IPS DF 4.7 (cell line): Measurements from ENCODE around the gene SIRPG.
"Not testable (repeated sequence)": the region's sequence is repeated elsewhere in the genome, so short reads cannot be mapped to it uniquely, and the experiment has no call there.

Experiments used
- DNase-seq: peaks from one replicate; pipeline ENCODE4 v3.0.0-alpha.2; 2013; ENCODE audit warnings: low spot score; ENCODE audit errors: extremely low read depth

Gene SIRPG

DNA sequence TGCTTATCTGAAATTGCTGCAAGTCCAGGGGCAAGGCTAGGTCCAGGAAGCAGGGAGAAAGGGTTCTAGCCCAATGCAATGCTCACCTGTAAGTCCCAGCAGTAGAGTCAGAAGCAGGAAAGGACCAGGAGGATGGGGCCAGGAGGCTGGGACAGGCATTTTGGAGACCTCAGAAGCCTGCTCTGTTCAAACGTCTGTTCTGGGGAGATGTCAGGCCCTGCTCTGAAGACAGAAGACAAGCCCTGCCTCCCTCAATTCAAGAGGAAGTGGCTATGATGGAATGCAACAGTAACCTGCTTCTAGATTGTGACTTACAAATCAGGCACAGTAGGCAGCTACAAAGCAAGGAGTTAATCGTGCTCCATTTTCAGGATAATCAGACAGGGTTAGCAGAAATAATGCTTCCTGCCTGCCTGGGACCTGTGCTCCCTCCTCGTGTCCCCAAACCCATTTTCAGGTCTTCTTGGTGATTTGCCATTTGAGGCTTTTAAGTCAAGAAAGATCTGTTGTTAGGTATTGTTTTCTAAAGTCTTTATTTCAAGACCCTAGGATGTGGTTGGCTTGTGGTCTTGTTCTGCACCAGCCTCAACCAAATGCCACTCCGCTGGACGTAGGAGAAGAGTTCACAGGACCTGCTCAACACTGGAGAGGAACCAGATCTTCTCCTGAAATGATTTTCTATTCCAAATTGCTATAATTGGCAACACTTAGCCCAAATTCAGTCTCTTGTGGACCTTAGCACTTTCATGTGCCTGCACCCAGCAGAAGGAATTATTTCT lies at the start of gene SIRPG:
TSS of gene SIRPG (minus strand) at position 224 of the 779 bp plus-strand sequence. CDS start at position 159, 65 bp downstream.
- DNase-seq: no peak

GRCh38 chr20:1706887-1707286 lies 49.3 kb upstream of the SIRPG start:
- not testable (repeated sequence) for DNase-seq

DNA sequence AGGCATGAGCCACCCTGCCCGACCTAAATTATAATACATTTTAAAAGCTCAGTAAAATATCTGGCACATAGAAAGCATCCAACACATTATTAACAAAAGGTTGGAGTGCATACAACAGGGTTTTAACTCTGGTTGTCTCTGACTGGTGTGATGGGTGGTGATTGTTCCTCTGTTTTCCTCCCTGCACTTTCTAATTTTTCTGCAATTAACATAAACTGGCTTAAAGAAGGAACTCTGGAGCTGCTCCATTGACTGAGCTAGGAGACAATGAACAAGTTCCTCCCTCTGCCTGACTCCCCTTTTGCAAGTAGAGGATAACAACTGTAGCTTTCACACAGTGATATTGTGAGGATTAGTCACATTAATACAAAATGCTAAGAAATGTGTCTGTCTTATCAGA lies 48.5 kb upstream of the SIRPG start:
- no peak for DNase-seq

DNA sequence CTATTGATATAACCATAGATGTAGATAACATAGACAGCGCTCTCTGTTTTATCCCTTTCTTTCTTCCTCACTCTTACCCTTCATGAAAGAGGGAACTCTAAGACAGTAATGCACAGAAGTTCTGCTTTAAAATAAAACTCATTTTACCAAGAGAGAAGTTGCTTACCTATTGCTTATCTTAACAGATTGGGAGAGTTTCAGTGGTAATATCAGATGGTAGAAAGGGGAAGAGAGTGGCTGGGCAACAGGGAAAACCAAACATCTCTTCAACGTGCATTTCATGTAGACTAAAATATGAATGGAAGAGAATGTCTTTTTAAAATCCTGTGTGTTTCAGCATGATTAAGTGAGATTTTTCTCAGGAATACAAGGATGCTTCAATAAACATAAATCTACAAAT lies 45.3 kb upstream of the SIRPG start:
- DNase-seq: no peak

DNA sequence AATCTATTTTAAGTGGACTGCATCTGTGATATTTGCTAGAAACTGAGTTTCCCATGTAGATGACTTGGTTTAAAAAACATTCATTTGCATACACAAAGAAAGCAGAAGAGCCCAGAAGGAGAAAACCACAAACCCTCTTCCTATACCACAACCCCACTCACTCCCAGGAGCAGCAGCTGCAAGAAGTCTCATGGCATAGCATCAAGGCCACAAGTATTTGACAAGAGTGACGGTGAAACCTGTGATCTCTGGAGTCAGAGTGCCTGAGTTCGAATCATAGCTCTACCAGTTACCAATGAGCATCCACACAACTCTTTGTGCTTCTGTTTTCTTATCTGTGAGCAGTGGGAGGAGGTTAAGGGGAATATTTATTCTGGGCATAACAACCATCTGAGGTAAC lies 44.7 kb upstream of the SIRPG start:
- no peak for DNase-seq

DNA sequence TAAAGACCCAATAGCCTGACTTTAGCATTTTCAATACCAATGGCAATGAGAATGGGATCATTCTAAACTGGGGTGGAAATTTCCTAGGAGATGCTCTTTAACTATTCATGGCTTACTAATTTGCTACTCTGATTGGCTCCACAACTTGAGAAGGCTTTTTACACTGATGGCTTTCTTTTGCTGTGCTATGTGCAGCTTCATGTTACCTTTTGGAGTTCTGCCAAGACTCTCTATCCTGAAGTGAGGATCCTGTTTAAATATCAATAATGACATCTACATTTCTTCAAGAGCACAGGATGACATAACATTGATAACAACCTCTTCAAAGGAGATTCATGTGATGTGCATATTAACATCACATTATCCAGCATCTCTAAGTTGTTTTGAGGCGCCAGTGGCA lies 43.4 kb upstream of the SIRPG start:
- DNase-seq: no peak

DNA sequence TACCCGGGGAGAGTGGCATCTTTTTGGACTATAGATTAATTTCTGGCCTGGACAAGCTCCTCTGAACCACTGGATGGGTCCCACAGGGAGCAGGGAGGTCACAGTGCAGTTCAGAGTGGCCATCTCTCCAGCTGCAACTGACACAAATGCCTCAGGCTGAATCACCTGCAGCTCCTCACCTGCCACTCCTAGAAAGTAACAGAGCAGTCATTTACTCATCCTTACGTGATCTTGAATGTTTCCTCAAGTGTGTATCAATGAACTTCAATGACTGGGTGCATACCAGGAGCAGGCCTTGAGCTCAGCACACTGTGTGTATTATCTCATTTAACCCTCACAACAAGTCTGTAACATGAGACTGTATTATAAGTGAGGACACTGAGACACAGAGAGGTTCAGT lies 40.0 kb upstream of the SIRPG start:
- DNase-seq: no peak

DNA sequence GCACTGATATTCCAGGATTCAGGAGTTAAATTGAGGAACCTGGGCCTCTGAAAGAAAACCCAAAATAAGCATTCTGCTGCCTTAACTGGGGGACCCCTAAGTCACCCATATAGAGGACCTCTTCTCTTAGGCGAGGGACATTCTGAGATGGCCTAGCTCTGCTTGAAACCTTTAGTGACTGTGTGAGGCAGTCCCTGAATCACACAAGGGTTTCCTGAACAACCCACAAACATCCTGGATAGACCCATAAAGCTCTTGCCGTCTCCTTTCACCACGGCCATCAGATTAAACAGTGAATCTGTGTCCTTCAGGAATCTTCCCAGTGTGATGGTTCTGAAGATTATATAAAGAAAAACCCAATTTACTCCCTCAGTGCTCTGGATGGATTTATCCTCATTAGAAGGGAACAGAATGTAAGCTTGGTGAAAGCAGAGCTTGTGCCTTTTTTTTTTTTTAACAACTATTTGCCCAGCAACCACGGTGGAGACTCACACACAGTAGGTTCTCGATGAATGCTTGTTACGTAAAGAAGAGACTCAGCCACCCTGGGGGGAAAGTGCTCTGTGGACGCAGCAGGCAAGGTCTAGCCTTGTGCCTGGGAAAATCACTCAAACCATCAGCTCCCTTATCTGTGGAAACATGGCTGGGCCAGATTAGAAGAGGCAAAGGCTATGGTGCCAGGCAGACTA lies 39.1 kb upstream of the SIRPG start:
- DNase-seq: no peak

GRCh38 chr20:1694672-1695071 lies 37.1 kb upstream of the SIRPG start:
- DNase-seq: no peak

- no peak for DNase-seq
Observed at GRCh38 chr20:1693427-1693826, 35.8 kb upstream of the SIRPG start.

- DNase-seq: no peak
Observed at GRCh38 chr20:1689721-1690120, 32.1 kb upstream of the SIRPG start.

DNA sequence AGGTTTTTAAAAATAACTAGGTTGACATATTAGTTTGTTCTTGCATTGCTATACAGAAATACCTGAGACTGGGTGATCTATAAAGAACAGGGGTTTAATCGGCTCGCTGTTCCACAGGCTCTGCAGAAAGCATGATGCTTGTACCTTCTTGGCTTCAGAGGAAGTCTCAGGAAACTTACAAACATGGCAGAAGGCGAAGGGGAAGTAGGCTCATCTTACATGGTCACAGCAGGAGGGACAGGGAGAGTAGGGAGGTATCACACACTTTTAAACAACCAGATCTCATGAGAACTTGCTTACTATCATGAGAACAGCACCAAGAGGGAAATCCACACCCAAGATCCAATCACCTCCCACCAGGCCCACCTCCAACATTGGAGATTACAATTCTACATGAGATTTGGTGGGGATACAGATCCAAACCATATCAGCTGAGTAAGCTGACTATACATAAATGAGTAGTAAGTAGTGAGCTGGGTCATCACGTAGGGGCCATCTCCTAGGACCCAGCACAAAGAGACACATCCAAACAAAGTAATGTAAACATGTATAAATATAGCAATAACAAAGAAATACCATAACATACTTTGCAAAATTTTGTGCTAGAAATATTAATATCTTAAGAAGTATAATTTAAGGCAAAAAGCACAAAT lies 31.4 kb upstream of the SIRPG start:
- DNase-seq: no peak

DNA sequence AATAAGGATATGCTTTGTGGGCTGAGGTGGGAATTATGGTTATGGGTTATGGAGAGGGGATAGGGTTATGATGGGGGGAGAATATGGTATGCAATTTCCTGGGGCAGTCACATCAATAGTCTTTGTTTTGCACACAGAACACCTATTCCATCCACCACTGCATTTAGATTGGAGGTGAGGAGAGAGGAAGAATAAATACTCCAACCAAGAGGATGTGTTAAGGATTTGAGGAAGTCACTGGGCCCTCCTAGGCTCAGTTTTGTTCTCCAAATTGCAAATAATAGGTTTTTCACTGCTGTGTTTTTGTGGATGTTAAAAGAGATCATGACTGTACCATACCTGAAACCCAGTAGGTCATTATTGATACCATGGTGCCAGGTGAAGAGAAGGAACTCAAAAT lies 29.5 kb upstream of the SIRPG start:
- no peak for DNase-seq

- DNase-seq: no peak
Observed at GRCh38 chr20:1686151-1686748, 28.7 kb upstream of the SIRPG start.

DNA sequence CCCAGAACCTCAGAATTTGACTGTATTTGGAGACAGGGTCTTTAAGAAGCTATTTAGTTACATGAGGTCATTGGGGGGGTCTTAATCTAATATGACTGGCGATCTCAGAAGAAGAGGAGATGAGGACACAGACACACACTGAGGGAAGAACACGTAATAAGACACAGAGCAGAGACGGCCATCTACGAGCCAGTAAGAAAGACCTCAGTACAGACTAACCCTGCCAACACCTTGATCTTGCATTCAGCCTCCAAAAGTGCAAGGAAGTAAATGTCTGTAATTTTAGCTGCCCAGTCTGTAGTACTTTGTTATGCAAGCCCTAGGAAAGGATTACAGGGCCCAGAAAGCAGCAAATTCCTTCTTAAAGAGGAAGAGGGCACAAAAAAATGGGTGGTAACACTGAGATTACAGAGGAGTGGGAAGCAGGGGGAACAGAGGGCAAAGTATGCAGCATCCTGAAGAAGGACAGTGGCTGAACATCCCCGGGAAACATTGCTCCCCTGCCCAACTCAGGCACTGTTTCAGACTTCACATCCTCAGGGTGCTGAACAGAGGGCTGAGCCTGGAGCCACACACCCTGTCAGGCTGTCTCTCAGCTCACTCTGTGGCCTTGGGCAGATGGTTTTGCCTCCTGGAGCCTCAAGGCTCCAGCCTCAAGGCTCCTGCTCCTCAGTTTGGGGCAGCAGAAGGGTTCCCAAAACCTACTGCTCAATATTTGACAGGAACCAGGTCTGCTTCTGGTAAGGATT lies 27.9 kb upstream of the SIRPG start:
- DNase-seq: no peak

- no peak for DNase-seq
Observed at GRCh38 chr20:1684872-1685271, 27.3 kb upstream of the SIRPG start.

- no peak for DNase-seq
Observed at GRCh38 chr20:1676650-1677049, 19.1 kb upstream of the SIRPG start.

GRCh38 chr20:1674990-1675780 lies 17.6 kb upstream of the SIRPG start:
- no peak for DNase-seq

GRCh38 chr20:1674361-1674760 lies 16.8 kb upstream of the SIRPG start:
- no peak for DNase-seq

GRCh38 chr20:1673424-1673823 lies 15.8 kb upstream of the SIRPG start:
- DNase-seq: no peak

- no peak for DNase-seq
Observed at GRCh38 chr20:1672728-1673127, 15.1 kb upstream of the SIRPG start.
